GM12891 (cell line): ENCODE data around the gene TSR3.

Experiments
- POLR2A ChIP-seq: IDR thresholded peaks from 2 replicates; pipeline ENCODE4 v1.6.1; 2011; ENCODE audit warnings: low read depth, low read length, control low read depth
- POLR2AphosphoS5 ChIP-seq: IDR thresholded peaks from 2 replicates; pipeline ENCODE4 v1.6.1; 2011; ENCODE audit warnings: low read depth, low read length, control low read depth

- TF ChIP-seq POLR2A: no peak
- TF ChIP-seq POLR2AphosphoS5: no peak
Measured at GRCh38 chr16:1345087-1345486, 6.6 kb downstream of the TSR3 start.
